CD14-positive monocyte (primary cell): ENCODE measurements around the gene FNIP1. TPM values are rescaled to one million over a fixed set of nuclear protein-coding genes. Genes with fewer than 3 reads are reported as not detected.

ENCODE experiments used
- DNase-seq, 3 donors: peaks; one replicate each; pipeline ENCODE4 v3.0.0-alpha.2; 2011 to 2022
- H2AFZ ChIP-seq: 2 replicates; pipeline ENCODE4 v1.6.0; 2012; ENCODE audit warnings: mild to moderate bottlenecking, low read depth, low read length, inconsistent platforms; ENCODE audit not compliant: insufficient read depth, poor library complexity, severe bottlenecking
- H3K27ac ChIP-seq, 2 donors: 1 replicate in 1 of 2; 2 replicates in 1 of 2; pipeline ENCODE4 v1.5.1; 2012 to 2013; ENCODE audit warnings: low read length in 2 of 2, control low read depth in 1 of 2, inconsistent platforms in 1 of 2, low read depth in 1 of 2, mild to moderate bottlenecking in 1 of 2
- H3K27me3 ChIP-seq, 2 donors: one replicate each; pipeline versions ENCODE4 v1.6.0 to v1.6.1; 2011 to 2013; ENCODE audit warnings: low read length in 2 of 2; ENCODE audit not compliant: control insufficient read depth in 2 of 2, insufficient read depth in 2 of 2
- H3K36me3 ChIP-seq, 2 donors: replicated peaks in 1 of 2; 1 replicate in 1 of 2; 2 replicates in 1 of 2; pipeline versions ENCODE4 v1.5.1 to v1.6.1; 2012 to 2013; ENCODE audit warnings: low read length in 2 of 2, control low read depth in 1 of 2, inconsistent platforms in 1 of 2, mild to moderate bottlenecking in 1 of 2; ENCODE audit not compliant: insufficient read depth in 2 of 2, control insufficient read depth in 1 of 2
- H3K4me1 ChIP-seq, 2 donors: 1 replicate in 1 of 2; 2 replicates in 1 of 2; pipeline versions ENCODE4 v1.5.1 to v1.6.1; 2012 to 2013; ENCODE audit warnings: low read length in 2 of 2, control low read depth in 1 of 2, inconsistent platforms in 1 of 2, mild to moderate bottlenecking in 1 of 2, moderate library complexity in 1 of 2; ENCODE audit not compliant: insufficient read depth in 2 of 2, control insufficient read depth in 1 of 2
- H3K4me2 ChIP-seq: replicated peaks from 2 replicates; pipeline ENCODE3; 2012; ENCODE audit warnings: low read length, moderate library complexity, mild to moderate bottlenecking; ENCODE audit not compliant: poor library complexity, severe bottlenecking; ENCODE audit errors: extremely low read depth
- H3K4me3 ChIP-seq, 3 experiments: fragments of 200-600 bp in 1 of 3; sonication (generic) in 1 of 3; replicated peaks in 1 of 3; 1 replicate in 2 of 3; 2 replicates in 1 of 3; pipeline ENCODE4 v1.5.1; 2011 to 2013; ENCODE audit warnings: low read length in 3 of 3, mild to moderate bottlenecking in 3 of 3, control low read depth in 2 of 3, low read depth in 2 of 3, inconsistent platforms in 1 of 3, moderate library complexity in 1 of 3
- H3K79me2 ChIP-seq: 2 replicates; pipeline ENCODE4 v1.6.0; 2012; ENCODE audit warnings: mild to moderate bottlenecking, control low read depth, inconsistent platforms, low read length, moderate library complexity; ENCODE audit not compliant: insufficient read depth
- H3K9ac ChIP-seq: 2 replicates; pipeline ENCODE4 v1.6.0; 2017; ENCODE audit warnings: low read length, mild to moderate bottlenecking; ENCODE audit not compliant: insufficient read depth, poor library complexity, severe bottlenecking
- H3K9me3 ChIP-seq, 2 donors: replicated peaks in 1 of 2; 1 replicate in 1 of 2; 2 replicates in 1 of 2; pipeline versions ENCODE4 v1.5.1 to v1.6.1; 2012 to 2013; ENCODE audit warnings: low read length in 2 of 2, control low read depth in 1 of 2; ENCODE audit not compliant: control insufficient read depth in 1 of 2, insufficient read depth in 1 of 2
- H4K20me1 ChIP-seq: 2 replicates; pipeline ENCODE4 v1.6.0; 2012; ENCODE audit warnings: mild to moderate bottlenecking, low read length, control low read depth, moderate library complexity; ENCODE audit not compliant: insufficient read depth
- H3K27ac Mint-ChIP-seq, 7 donors: one replicate each; pipeline ENCODE4 v1.8.0; 2020; ENCODE audit warnings: mild to moderate bottlenecking in 7 of 7, mixed read lengths in 7 of 7, moderate library complexity in 6 of 7, inconsistent platforms in 2 of 7
- H3K27me3 Mint-ChIP-seq, 3 donors: one replicate each; pipeline ENCODE4 v1.8.0; 2021 to 2022; ENCODE audit warnings: low read depth in 3 of 3, mild to moderate bottlenecking in 3 of 3, mixed read lengths in 3 of 3, moderate library complexity in 3 of 3, inconsistent platforms in 1 of 3
- H3K36me3 Mint-ChIP-seq, 2 donors: one replicate each; pipeline ENCODE4 v1.8.0; 2020; ENCODE audit warnings: mixed read lengths in 2 of 2, inconsistent platforms in 1 of 2, mild to moderate bottlenecking in 1 of 2
- H3K4me1 Mint-ChIP-seq: one replicate; pipeline ENCODE4 v1.8.0; 2020; ENCODE audit warnings: mild to moderate bottlenecking, mixed read lengths
- H3K4me3 Mint-ChIP-seq, 2 donors: one replicate each; pipeline ENCODE4 v1.8.0; 2020; ENCODE audit warnings: mild to moderate bottlenecking in 2 of 2, mixed read lengths in 2 of 2, moderate library complexity in 1 of 2
- H3K9me3 Mint-ChIP-seq, 7 donors: one replicate each; pipeline ENCODE4 v1.8.0; 2020 to 2022; ENCODE audit warnings: mixed read lengths in 7 of 7, mild to moderate bottlenecking in 6 of 7, moderate library complexity in 6 of 7, inconsistent platforms in 2 of 7
- CTCF ChIP-seq: fragments of 200-600 bp; IDR thresholded peaks from one replicate; pipeline ENCODE4 v1.8.0; 2022; ENCODE audit warnings: antibody characterized with exemption, mild to moderate bottlenecking
- WGBS: methylation state at CpG from one replicate; pipeline ENCODE4 v1.1.5; 2013; ENCODE audit warnings: missing lambda C conversion rate; ENCODE audit not compliant: insufficient coverage; 5-methylcytosine and 5-hydroxymethylcytosine counted together
- intact Hi-C, 2 donors: fragments of 100-400 bp; cut with micrococcal nuclease; formaldehyde crosslinking; loops; one replicate each; pipeline versions ENCODE4 v1.15.0 to v1.15.1; 2023
- polyA plus RNA-seq, 3 donors: library from polyadenylated mRNA; depleted of rRNA in 1 of 3; unstranded in 2 of 3; stranded (reverse) in 1 of 3; fragments of 300-500 nt in 2 of 3; fragments of >200 nt in 1 of 3; fragmentation: Illumina TruSeq in 2 of 3; gene quantifications; 1 replicate in 2 of 3; 2 replicates in 1 of 3; pipeline ENCODE4 v1.2.3, GENCODE V29; 2012 to 2021

The FNIP1 gene
- polyA plus RNA-seq, 3 donors = 13.6 to 17.3 (median 16.3) TPM

GRCh38 chr5:131649161-131649560 lies 147.7 kb downstream of the FNIP1 start:
- no CpG with 5 or more reads among the region's 3 CpGs for WGBS
- intact Hi-C loops = no loop called here
- H3K9me3 ChIP-seq = no peaks in the 10 kb centered on the region

GRCh38 chr5:131647048-131647769 lies 149.6 kb downstream of the FNIP1 start:
- DNase-seq = no peak
- Mint-ChIP-seq H3K4me3 (peak overlapping the region; percentile 63 to 81), H3K27ac (peak overlapping the region; percentile 66 to 87 (median 85)), H3K9me3 (no peaks in the 10 kb centered on the region), H3K27me3 (peaks cover 0 to 1% (median 1%) of the 10 kb centered on the region in 3 donors), H3K36me3 (peaks cover 55 to 56% of the 10 kb centered on the region in 2 donors), H3K4me1 (peaks cover 12% of the 10 kb centered on the region)
- Histone ChIP-seq H3K27ac (peak overlapping the region; percentile 22 to 61), H4K20me1 (no peaks in the 10 kb centered on the region), H3K4me2 (peak overlapping the region; percentile 43), H3K9ac (no peak overlapping the region), H3K79me2 (peaks cover 7% of the 10 kb centered on the region), H3K4me1 (peaks cover 12 to 17% of the 10 kb centered on the region in 2 donors), H3K27me3 (no peaks in the 10 kb centered on the region), H2AFZ (no peak overlapping the region), H3K9me3 (no peaks in the 10 kb centered on the region), H3K4me3 (peak overlapping the region in 1 of 3 experiments; percentile 35), H3K36me3 (peaks cover 52 to 75% of the 10 kb centered on the region in 2 donors)
- WGBS = 0% methylated on average over 1 of the region's 10 CpGs
- TF ChIP-seq CTCF = no peak
- intact Hi-C loops = no loop called here

More at GRCh38 chr5:131649161-131649560, 147.7 kb downstream of the FNIP1 start:
- no peak overlapping the region for H2AFZ ChIP-seq
- no peak overlapping the region for H3K9ac ChIP-seq
- no peaks in the 10 kb centered on the region for H4K20me1 ChIP-seq
- no peak for DNase-seq
- peaks cover 13% of the 10 kb centered on the region for H3K79me2 ChIP-seq
- peaks cover 0 to 1% (median 0%) of the 10 kb centered on the region in 3 donors for H3K27me3 Mint-ChIP-seq
- H3K4me3 Mint-ChIP-seq = no peak overlapping the region
- H3K27me3 ChIP-seq = no peaks in the 10 kb centered on the region
- peaks cover 60 to 67% of the 10 kb centered on the region in 2 donors for H3K36me3 Mint-ChIP-seq
- TF ChIP-seq CTCF = no peak
- H3K4me1 Mint-ChIP-seq = peaks cover 12% of the 10 kb centered on the region
- peaks cover 12 to 17% of the 10 kb centered on the region in 2 donors for H3K4me1 ChIP-seq
- no peak overlapping the region for H3K4me2 ChIP-seq
- no peak overlapping the region for H3K27ac Mint-ChIP-seq
- no peak overlapping the region for H3K4me3 ChIP-seq
- H3K36me3 ChIP-seq = peaks cover 57 to 79% of the 10 kb centered on the region in 2 donors
- no peak overlapping the region for H3K27ac ChIP-seq
- H3K9me3 Mint-ChIP-seq = no peaks in the 10 kb centered on the region
